ENCODE results near the gene CLASP1.
"Not testable (repeated sequence)": the region's sequence is repeated elsewhere in the genome, so short reads cannot be mapped to it uniquely, and the experiment has no call there.

CLASP1 gene

GRCh38 chr2:121649149-121649595 lies at the start of gene CLASP1:
CLASP1 (minus strand) TSS chr2:121649462; CDS start chr2:121605895, 43,567 bp downstream.
- DNase-seq (ENCODE audit: low read depth) = no peak

- no peak for DNase-seq (ENCODE audit: low read depth)
These were observed 49.2 kb upstream of the CLASP1 start for GRCh38 chr2:121698318-121698930.

- no peak for DNase-seq (ENCODE audit: low read depth)
These were observed 47.9 kb upstream of the CLASP1 start for GRCh38 chr2:121697108-121697631.

GRCh38 chr2:121696410-121696930 lies 47.2 kb upstream of the CLASP1 start:
- DNase-seq (ENCODE audit: low read depth) = no peak

GRCh38 chr2:121695171-121695451 lies 45.8 kb upstream of the CLASP1 start:
- no peak for DNase-seq (ENCODE audit: low read depth)

GRCh38 chr2:121694398-121695170 lies 45.3 kb upstream of the CLASP1 start:
- DNase-seq (ENCODE audit: low read depth) = no peak

GRCh38 chr2:121690572-121690971 lies 41.3 kb upstream of the CLASP1 start:
- DNase-seq (ENCODE audit: low read depth) = not testable (repeated sequence)

- no peak for DNase-seq (ENCODE audit: low read depth)
These were observed 40.8 kb upstream of the CLASP1 start for GRCh38 chr2:121690095-121690494.

GRCh38 chr2:121689356-121689755 lies 40.1 kb upstream of the CLASP1 start:
- DNase-seq (ENCODE audit: low read depth) = no peak

GRCh38 chr2:121688820-121689219 lies 39.6 kb upstream of the CLASP1 start:
- DNase-seq (ENCODE audit: low read depth) = no peak

GRCh38 chr2:121686902-121687301 lies 37.6 kb upstream of the CLASP1 start:
- no peak for DNase-seq (ENCODE audit: low read depth)

- DNase-seq (ENCODE audit: low read depth) = no peak
These were observed 37.0 kb upstream of the CLASP1 start for GRCh38 chr2:121686218-121686617.

- DNase-seq (ENCODE audit: low read depth) = no peak
These were observed 33.4 kb upstream of the CLASP1 start for GRCh38 chr2:121682396-121683298.

- no peak for DNase-seq (ENCODE audit: low read depth)
These were observed 28.6 kb upstream of the CLASP1 start for GRCh38 chr2:121677855-121678254.

GRCh38 chr2:121671621-121672020 lies 22.4 kb upstream of the CLASP1 start:
- not testable (repeated sequence) for DNase-seq (ENCODE audit: low read depth)

GRCh38 chr2:121670181-121670580 lies 20.9 kb upstream of the CLASP1 start:
- DNase-seq (ENCODE audit: low read depth) = no peak

- no peak for DNase-seq (ENCODE audit: low read depth)
These were observed 18.4 kb upstream of the CLASP1 start for GRCh38 chr2:121667618-121668017.

- DNase-seq (ENCODE audit: low read depth) = no peak
These were observed 16.8 kb upstream of the CLASP1 start for GRCh38 chr2:121666042-121666441.

GRCh38 chr2:121665504-121665903 lies 16.2 kb upstream of the CLASP1 start:
- DNase-seq (ENCODE audit: low read depth) = no peak

- no peak for DNase-seq (ENCODE audit: low read depth)
These were observed 15.5 kb upstream of the CLASP1 start for GRCh38 chr2:121664713-121665112.

- DNase-seq (ENCODE audit: low read depth) = no peak
These were observed 14.8 kb upstream of the CLASP1 start for GRCh38 chr2:121664086-121664485.

GRCh38 chr2:121663434-121663833 lies 14.2 kb upstream of the CLASP1 start:
- DNase-seq (ENCODE audit: low read depth) = no peak
